Suprapubic skin (tissue), 4 donors: Measurements from ENCODE around the gene LRRC7. TPM values are rescaled to one million over a fixed set of nuclear protein-coding genes. Genes with fewer than 3 reads are reported as not detected.

Experiments used
- DNase-seq, 2 donors: peaks; one replicate each; pipeline ENCODE4 v3.0.0-alpha.2; 2019; ENCODE audit warnings: low spot score in 2 of 2
- H3K27ac ChIP-seq: fragments of 200-600 bp; sonication (generic); one replicate; pipeline ENCODE4 v1.5.1; 2019
- H3K27me3 ChIP-seq: fragments of 200-600 bp; sonication (generic); one replicate; pipeline ENCODE4 v1.5.1; 2019
- H3K36me3 ChIP-seq: fragments of 200-600 bp; sonication (generic); one replicate; pipeline ENCODE4 v1.5.1; 2019
- H3K4me1 ChIP-seq: fragments of 200-600 bp; sonication (generic); one replicate; pipeline ENCODE4 v1.5.1; 2019
- H3K4me3 ChIP-seq: fragments of 200-600 bp; sonication (generic); one replicate; pipeline ENCODE4 v1.5.1; 2019; ENCODE audit warnings: mild to moderate bottlenecking
- H3K9me3 ChIP-seq: fragments of 200-600 bp; sonication (generic); one replicate; pipeline ENCODE4 v1.5.1; 2019
- EP300 ChIP-seq: sonication (generic); formaldehyde crosslinking; IDR thresholded peaks from one replicate; pipeline ENCODE4 v1.6.1; 2017; ENCODE audit warnings: antibody characterized with exemption
- POLR2A ChIP-seq, 2 donors: fragments of 450-650 bp; IDR thresholded peaks; one replicate each; pipeline ENCODE4 v1.6.1; 2017; ENCODE audit warnings: antibody characterized with exemption in 2 of 2, mild to moderate bottlenecking in 2 of 2, moderate library complexity in 2 of 2
- POLR2AphosphoS5 ChIP-seq, 3 donors: sonication (generic); formaldehyde crosslinking; IDR thresholded peaks; one replicate each; pipeline ENCODE4 v1.6.1; 2017; ENCODE audit warnings: antibody characterized with exemption in 3 of 3
- WGBS: methylation state at CpG from one replicate; pipeline ENCODE4 v1.1.5; 2018; 5-methylcytosine and 5-hydroxymethylcytosine counted together
- total RNA-seq, 4 donors: library from RNA; depleted of rRNA; stranded (reverse); fragments of >200 nt; gene quantifications; one replicate each; pipeline ENCODE4 v1.1.0, GENCODE V29; 2016
- TF ChIP-seq, protein P1 (sequence below), 2 donors: fragments of 200-600 bp in 1 of 2; fragments of 450-650 bp in 1 of 2; sonication (generic) in 1 of 2; IDR thresholded peaks; one replicate each; pipeline ENCODE4 v1.5.1; 2016 to 2019; ENCODE audit warnings: antibody characterized with exemption in 2 of 2, mild to moderate bottlenecking in 1 of 2, moderate library complexity in 1 of 2

The LRRC7 gene
- total RNA-seq, 4 donors from 2014 or later, result 0.24 to 0.98 (median 0.47) TPM

DNA sequence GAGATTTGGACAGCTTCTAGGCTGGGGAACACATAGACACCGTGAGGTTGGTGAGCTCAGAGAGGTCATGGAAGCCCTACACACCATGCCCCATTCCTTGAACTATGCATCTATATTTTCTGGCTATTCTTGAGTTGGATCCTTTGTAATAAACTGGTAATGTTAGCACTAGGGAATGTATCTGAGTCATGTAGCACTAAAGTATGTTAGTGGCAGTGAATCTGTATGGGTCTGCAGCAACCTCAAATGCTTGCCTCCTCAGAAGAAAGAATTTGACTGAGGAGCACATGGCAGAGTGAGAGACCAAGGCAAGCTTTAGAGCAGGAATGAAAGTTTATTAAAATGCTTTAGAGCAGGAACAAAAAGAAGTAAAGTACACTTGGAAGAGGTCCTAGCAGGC, 43.7 kb upstream of the LRRC7 start:
- H3K4me3 ChIP-seq, result no peak overlapping the region
- no peaks in the 10 kb centered on the region for H3K27me3 ChIP-seq
- no peak for DNase-seq
- no peaks in the 10 kb centered on the region for H3K9me3 ChIP-seq
- TF ChIP-seq EP300, result no peak
- TF ChIP-seq POLR2AphosphoS5 (IDR thresholded peaks at IDR 0.05), result no peak
- no peak for TF ChIP-seq POLR2A (IDR thresholded peaks at IDR 0.05)
- TF ChIP-seq, protein P1, sequence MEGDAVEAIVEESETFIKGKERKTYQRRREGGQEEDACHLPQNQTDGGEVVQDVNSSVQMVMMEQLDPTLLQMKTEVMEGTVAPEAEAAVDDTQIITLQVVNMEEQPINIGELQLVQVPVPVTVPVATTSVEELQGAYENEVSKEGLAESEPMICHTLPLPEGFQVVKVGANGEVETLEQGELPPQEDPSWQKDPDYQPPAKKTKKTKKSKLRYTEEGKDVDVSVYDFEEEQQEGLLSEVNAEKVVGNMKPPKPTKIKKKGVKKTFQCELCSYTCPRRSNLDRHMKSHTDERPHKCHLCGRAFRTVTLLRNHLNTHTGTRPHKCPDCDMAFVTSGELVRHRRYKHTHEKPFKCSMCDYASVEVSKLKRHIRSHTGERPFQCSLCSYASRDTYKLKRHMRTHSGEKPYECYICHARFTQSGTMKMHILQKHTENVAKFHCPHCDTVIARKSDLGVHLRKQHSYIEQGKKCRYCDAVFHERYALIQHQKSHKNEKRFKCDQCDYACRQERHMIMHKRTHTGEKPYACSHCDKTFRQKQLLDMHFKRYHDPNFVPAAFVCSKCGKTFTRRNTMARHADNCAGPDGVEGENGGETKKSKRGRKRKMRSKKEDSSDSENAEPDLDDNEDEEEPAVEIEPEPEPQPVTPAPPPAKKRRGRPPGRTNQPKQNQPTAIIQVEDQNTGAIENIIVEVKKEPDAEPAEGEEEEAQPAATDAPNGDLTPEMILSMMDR (IDR thresholded peaks at IDR 0.05), result no peak
- no peaks in the 10 kb centered on the region for H3K36me3 ChIP-seq
- 89% methylated on average over 1 of the region's 1 CpG for WGBS
- no peak overlapping the region for H3K27ac ChIP-seq
- no peaks in the 10 kb centered on the region for H3K4me1 ChIP-seq

DNA sequence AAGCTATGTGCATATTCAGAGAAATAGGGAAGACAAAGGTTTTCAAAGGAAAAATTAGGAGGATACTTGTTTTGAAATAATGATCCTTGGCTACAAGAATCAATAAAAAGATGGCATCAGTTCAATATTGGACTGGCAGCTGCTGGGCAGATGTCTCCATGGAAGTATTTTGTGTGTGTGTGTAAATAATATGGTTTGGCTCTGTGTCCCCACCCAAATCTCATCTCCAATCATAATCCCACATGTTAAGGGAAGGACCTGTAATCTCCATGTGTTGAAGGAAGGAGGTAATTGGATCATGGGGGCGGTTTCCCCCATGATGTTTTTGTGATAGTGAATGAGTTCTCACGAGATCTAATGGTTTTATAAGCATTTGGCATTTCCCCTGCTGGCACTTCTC, 40.4 kb upstream of the LRRC7 start:
- H3K27me3 ChIP-seq, result no peaks in the 10 kb centered on the region
- H3K4me1 ChIP-seq, result no peaks in the 10 kb centered on the region
- H3K36me3 ChIP-seq, result no peaks in the 10 kb centered on the region
- H3K27ac ChIP-seq, result no peak overlapping the region
- WGBS, result 57% methylated on average over 2 of the region's 2 CpGs
- no peak overlapping the region for H3K4me3 ChIP-seq
- no peak for DNase-seq
- no peaks in the 10 kb centered on the region for H3K9me3 ChIP-seq
- TF ChIP-seq, protein P1 (IDR thresholded peaks at IDR 0.05), result no peak
- TF ChIP-seq POLR2AphosphoS5 (IDR thresholded peaks at IDR 0.05) (no peak), POLR2A (IDR thresholded peaks at IDR 0.05) (no peak), EP300 (no peak)

DNA sequence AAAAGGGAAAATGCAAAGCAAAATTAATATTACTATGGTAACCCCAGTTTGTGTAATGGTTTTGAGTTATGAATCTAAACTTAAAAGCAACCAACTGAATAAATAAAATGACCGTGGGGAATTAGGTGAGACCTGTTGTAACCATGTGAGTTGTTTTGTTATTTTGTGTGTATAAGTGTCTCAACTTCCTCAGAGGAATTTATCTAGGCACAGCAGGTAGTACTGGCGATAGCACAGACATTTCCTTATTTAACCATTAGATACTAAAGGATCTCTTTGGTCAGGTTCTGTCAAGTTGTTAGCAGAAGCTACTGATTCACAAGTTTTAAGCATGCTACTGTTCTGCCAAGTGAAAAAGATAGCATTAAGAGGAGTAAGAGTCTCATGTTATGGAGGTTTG, 39.3 kb upstream of the LRRC7 start:
- Histone ChIP-seq H3K36me3 (no peaks in the 10 kb centered on the region), H3K27me3 (no peaks in the 10 kb centered on the region), H3K9me3 (no peaks in the 10 kb centered on the region), H3K4me3 (no peak overlapping the region), H3K4me1 (no peaks in the 10 kb centered on the region), H3K27ac (no peak overlapping the region)
- 84% methylated on average over 2 of the region's 2 CpGs for WGBS
- no peak for DNase-seq
- TF ChIP-seq, protein P1 (IDR thresholded peaks at IDR 0.05), result no peak
- TF ChIP-seq POLR2AphosphoS5 (IDR thresholded peaks at IDR 0.05), result no peak
- TF ChIP-seq EP300, result no peak
- no peak for TF ChIP-seq POLR2A (IDR thresholded peaks at IDR 0.05)

DNA sequence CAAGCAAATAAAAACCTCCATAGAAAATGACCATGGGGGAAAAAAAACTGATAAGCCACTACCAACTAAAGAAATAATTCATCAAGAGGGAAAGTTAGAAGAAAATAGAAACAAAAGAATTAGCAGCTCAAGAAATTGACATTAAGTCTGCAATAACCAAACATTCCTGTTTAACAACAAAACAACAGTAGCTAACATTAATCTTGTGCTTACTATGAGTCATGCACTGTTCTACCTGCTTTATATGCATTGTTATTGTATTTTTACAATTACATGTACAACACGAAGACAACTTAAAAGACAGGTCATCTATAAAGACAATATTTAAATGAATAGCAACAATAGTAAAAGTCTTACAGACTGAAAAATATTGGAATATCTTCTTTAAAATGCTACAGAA, 34.4 kb upstream of the LRRC7 start:
- 57% methylated on average over 1 of the region's 1 CpG for WGBS
- no peaks in the 10 kb centered on the region for H3K9me3 ChIP-seq
- H3K4me3 ChIP-seq, result no peak overlapping the region
- H3K4me1 ChIP-seq, result no peaks in the 10 kb centered on the region
- TF ChIP-seq POLR2AphosphoS5 (IDR thresholded peaks at IDR 0.05), result no peak
- no peak for TF ChIP-seq EP300
- TF ChIP-seq, protein P1 (IDR thresholded peaks at IDR 0.05), result no peak
- TF ChIP-seq POLR2A (IDR thresholded peaks at IDR 0.05), result no peak
- H3K27ac ChIP-seq, result no peak overlapping the region
- DNase-seq, result no peak
- H3K27me3 ChIP-seq, result no peaks in the 10 kb centered on the region
- H3K36me3 ChIP-seq, result no peaks in the 10 kb centered on the region

DNA sequence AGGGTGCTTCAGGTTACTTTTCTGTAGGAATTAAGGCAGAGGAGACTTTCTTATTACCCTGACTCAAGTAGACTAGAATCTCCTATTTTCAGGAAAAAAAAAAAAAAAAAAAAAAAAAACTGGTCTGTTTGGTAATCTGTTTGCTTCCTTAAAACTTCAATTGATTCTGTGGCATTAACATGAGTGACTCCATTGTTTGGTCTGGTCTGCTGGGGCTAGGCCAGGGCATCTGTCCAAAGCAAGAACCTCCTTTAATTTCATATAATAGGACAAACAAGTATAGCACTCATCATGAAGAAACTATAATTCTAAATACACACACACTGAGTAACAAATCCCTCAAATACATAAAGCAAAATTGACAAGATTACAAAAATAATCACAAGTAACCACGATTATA, 32.9 kb upstream of the LRRC7 start:
- WGBS, result 49% methylated on average over 1 of the region's 1 CpG
- TF ChIP-seq POLR2AphosphoS5 (IDR thresholded peaks at IDR 0.05) (no peak), POLR2A (IDR thresholded peaks at IDR 0.05) (no peak), EP300 (no peak)
- TF ChIP-seq, protein P1 (IDR thresholded peaks at IDR 0.05), result no peak
- no peaks in the 10 kb centered on the region for H3K27me3 ChIP-seq
- H3K27ac ChIP-seq, result no peak overlapping the region
- DNase-seq, result no peak
- no peaks in the 10 kb centered on the region for H3K36me3 ChIP-seq
- no peaks in the 10 kb centered on the region for H3K4me1 ChIP-seq
- H3K9me3 ChIP-seq, result no peaks in the 10 kb centered on the region
- no peak overlapping the region for H3K4me3 ChIP-seq
